HCT116 (cell line): ENCODE measurements around the gene TMEM81. TPM values are rescaled to one million over a fixed set of nuclear protein-coding genes. Genes with fewer than 3 reads are reported as not detected.

Source experiments
- ATAC-seq: fragments of 200-7000 bp; cut with Tn5 transposase; 2 replicates; pipeline ENCODE4 v1.9.1; 2020; ENCODE audit warnings: mild to moderate bottlenecking, moderate library complexity
- BruUV-seq: library from RNA; stranded (reverse); fragments of 400-500 nt; replicated peaks from 2 replicates; lab custom pipeline; 2021; lab: Mats Ljungman, UMichigan
- CTCF ChIA-PET: fragments of 300-600 bp; sonication (Branson Sonifier 250); formaldehyde crosslinking; loops from one replicate; lab custom pipeline; 2021; ENCODE audit warnings: antibody characterized with exemption; lab: Charles Lee
- POLR2A ChIA-PET: fragments of 300-600, 350-600 bp; sonication (Branson Sonifier 250); formaldehyde crosslinking; loops from one replicate; lab custom pipeline; 2021; ENCODE audit warnings: antibody characterized with exemption; lab: Charles Lee
- RAD21 ChIA-PET, 2 experiments: fragments of 300-600 bp; sonication (Branson Sonifier 250); formaldehyde crosslinking; loops; one replicate each; lab custom pipeline; 2023; ENCODE audit warnings: low total read pairs in 2 of 2; ENCODE audit not compliant: uncharacterized antibody in 2 of 2, unreplicated experiment in 2 of 2, low non-redundant PET in 1 of 2; lab: Charles Lee
- DNase-seq: peaks from one replicate; pipeline ENCODE4 v3.0.0-alpha.2; 2010; ENCODE audit warnings: low read depth, low spot score
- H2AFZ ChIP-seq: fragments of 200-600 bp; shearing (Covaris generic), sonication (generic); 2 replicates; pipeline ENCODE4 v1.6.1; 2017; ENCODE audit warnings: low read depth, mixed run types, mixed read lengths, antibody characterized with exemption, low read length; ENCODE audit not compliant: poor library complexity, severe bottlenecking
- H3K27ac ChIP-seq: 2 replicates; pipeline ENCODE4 v1.5.1; 2012; ENCODE audit warnings: low read depth, low read length
- H3K27me3 ChIP-seq: fragments of 200-600 bp; sonication (generic); 2 replicates; pipeline ENCODE4 v1.6.1; 2016; ENCODE audit warnings: mixed run types, low read length, mixed read lengths; ENCODE audit not compliant: insufficient read depth
- H3K36me3 ChIP-seq, 2 experiments: fragments of 200-500 bp in 1 of 2; fragments of 200-600 bp in 1 of 2; sonication (Bioruptor generic) in 1 of 2; sonication (generic) in 1 of 2; 2 replicates each; pipeline versions ENCODE4 v1.5.1 to v1.6.1; 2014 to 2016; ENCODE audit warnings: low read length in 2 of 2, inconsistent platforms in 1 of 2, mixed read lengths in 1 of 2, mixed run types in 1 of 2; ENCODE audit not compliant: insufficient read depth in 2 of 2, control insufficient read depth in 1 of 2
- H3K4me1 ChIP-seq, 2 experiments: fragments of 200-600 bp in 1 of 2; sonication (generic) in 1 of 2; 2 replicates each; pipeline versions ENCODE4 v1.5.1 to v1.6.1; 2012 to 2017; ENCODE audit warnings: low read length in 2 of 2, inconsistent platforms in 1 of 2, mild to moderate bottlenecking in 1 of 2, mixed read lengths in 1 of 2, mixed run types in 1 of 2, moderate library complexity in 1 of 2; ENCODE audit not compliant: insufficient read depth in 2 of 2, control insufficient read depth in 1 of 2
- H3K4me2 ChIP-seq: fragments of 200-600 bp; sonication (generic); 2 replicates; pipeline ENCODE4 v1.6.1; 2017; ENCODE audit warnings: mixed run types, low read length, mixed read lengths
- H3K4me3 ChIP-seq, 2 experiments: fragments of 200-600 bp in 1 of 2; sonication (generic) in 1 of 2; replicated peaks in 1 of 2; 2 replicates each; pipeline ENCODE4 v1.5.1; 2011 to 2016; ENCODE audit warnings: low read length in 2 of 2, control low read depth in 1 of 2, low read depth in 1 of 2, mild to moderate bottlenecking in 1 of 2, mixed read lengths in 1 of 2, mixed run types in 1 of 2
- H3K79me2 ChIP-seq: fragments of 200-600 bp; sonication (generic); 2 replicates; pipeline ENCODE4 v1.6.1; 2017; ENCODE audit warnings: mild to moderate bottlenecking, mixed run types, low read length, moderate library complexity, mixed read lengths; ENCODE audit not compliant: insufficient read depth
- H3K9ac ChIP-seq: fragments of 200-600 bp; sonication (generic); 2 replicates; pipeline ENCODE4 v1.6.1; 2016; ENCODE audit warnings: low read length, mixed read lengths
- H3K9me2 ChIP-seq: fragments of 200-600 bp; sonication (generic), shearing (Covaris generic); 2 replicates; pipeline ENCODE4 v1.6.1; 2017; ENCODE audit warnings: mixed run types, mild to moderate bottlenecking, moderate library complexity; ENCODE audit not compliant: insufficient read depth
- H3K9me3 ChIP-seq, 2 experiments: fragments of 200-500 bp in 1 of 2; fragments of 200-600 bp in 1 of 2; sonication (Bioruptor generic) in 1 of 2; sonication (generic) in 1 of 2; 2 replicates each; pipeline ENCODE4 v1.6.1; 2014 to 2017; ENCODE audit warnings: low read length in 2 of 2, mixed read lengths in 2 of 2, inconsistent platforms in 1 of 2, low read depth in 1 of 2, mild to moderate bottlenecking in 1 of 2, mixed run types in 1 of 2, moderate library complexity in 1 of 2; ENCODE audit not compliant: control insufficient read depth in 1 of 2, insufficient read depth in 1 of 2
- H4K20me1 ChIP-seq: fragments of 200-600 bp; sonication (generic), shearing (Covaris generic); 2 replicates; pipeline ENCODE4 v1.6.1; 2017; ENCODE audit warnings: mixed run types, mild to moderate bottlenecking, moderate library complexity; ENCODE audit not compliant: insufficient read depth
- CTCF ChIP-seq, 3 experiments: fragments of 200-600 bp in 1 of 3; sonication (generic) in 1 of 3; IDR thresholded peaks in 2 of 3; conservative IDR thresholded peaks in 1 of 3; 2 replicates each; pipeline ENCODE4 v1.5.1; 2012 to 2017; ENCODE audit warnings: low read depth in 2 of 3, low read length in 2 of 3, antibody characterized with exemption in 1 of 3, borderline replicate concordance in 1 of 3, control low read depth in 1 of 3, mild to moderate bottlenecking in 1 of 3, mixed read lengths in 1 of 3, mixed run types in 1 of 3, moderate library complexity in 1 of 3; ENCODE audit not compliant: insufficient read depth in 1 of 3
- EGR1 ChIP-seq: IDR thresholded peaks from 2 replicates; pipeline ENCODE4 v1.6.1; 2012; ENCODE audit warnings: low read depth
- ELF1 ChIP-seq: IDR thresholded peaks from 2 replicates; pipeline ENCODE4 v1.6.1; 2012; ENCODE audit warnings: low read depth, borderline replicate concordance
- EZH2 ChIP-seq: fragments of 200-600 bp; sonication (generic); IDR thresholded peaks from 2 replicates; pipeline ENCODE4 v1.6.1; 2017; ENCODE audit warnings: antibody characterized with exemption, mixed run types
- EZH2phosphoT487 ChIP-seq: fragments of 200-600 bp; IDR thresholded peaks from 2 replicates; pipeline ENCODE4 v1.6.1; 2018; ENCODE audit warnings: antibody characterized with exemption, borderline replicate concordance
- FOSL1 ChIP-seq: IDR thresholded peaks from 2 replicates; pipeline ENCODE4 v1.6.1; 2012; ENCODE audit warnings: low read depth
- JUND ChIP-seq: IDR thresholded peaks from 2 replicates; pipeline ENCODE4 v1.6.1; 2012
- MAX ChIP-seq: IDR thresholded peaks from 2 replicates; pipeline ENCODE4 v1.6.1; 2012
- POLR2AphosphoS5 ChIP-seq: IDR thresholded peaks from 2 replicates; pipeline ENCODE4 v1.6.1; 2011; ENCODE audit warnings: mild to moderate bottlenecking, low read depth, low read length, moderate library complexity
- RAD21 ChIP-seq: IDR thresholded peaks from 2 replicates; pipeline ENCODE4 v1.6.1; 2012; ENCODE audit warnings: low read depth, mild to moderate bottlenecking
- REST ChIP-seq: IDR thresholded peaks from 2 replicates; pipeline ENCODE4 v1.6.1; 2012; ENCODE audit warnings: low read depth
- SIN3A ChIP-seq: IDR thresholded peaks from 2 replicates; pipeline ENCODE4 v1.6.1; 2012; ENCODE audit warnings: low read depth
- TCF7L2 ChIP-seq: IDR thresholded peaks from 2 replicates; pipeline ENCODE4 v1.7.0; 2011; ENCODE audit warnings: borderline replicate concordance, inconsistent platforms; ENCODE audit not compliant: insufficient read depth, insufficient read length; ENCODE audit errors: extremely low read depth
- YY1 ChIP-seq: IDR thresholded peaks from 2 replicates; pipeline ENCODE4 v1.6.1; 2011; ENCODE audit warnings: low read length, low read depth, moderate library complexity, mild to moderate bottlenecking; ENCODE audit not compliant: insufficient replicate concordance; ENCODE audit errors: extremely low read depth
- intact Hi-C: fragments of 100-400 bp; cut with micrococcal nuclease; formaldehyde crosslinking; loops from 2 replicates; pipeline ENCODE4 v1.10.0; 2022
- total RNA-seq: library from RNA; stranded (reverse); gene quantifications from one replicate; pipeline ENCODE4 v1.2.1, GENCODE V29; 2021; ENCODE audit not compliant: unreplicated experiment

The TMEM81 gene
- total RNA-seq, 1 experiment from 2014 or later: 4.9 TPM

GRCh38 chr1:205038132-205038786 lies 46.0 kb downstream of the TMEM81 start:
- no peaks in the 10 kb centered on the region; the same call in 1 of the 2 replicates for H3K27me3 ChIP-seq

More at GRCh38 chr1:205038132-205038786, 46.0 kb downstream of the TMEM81 start:
- Histone ChIP-seq H3K9me2 (no peaks in the 10 kb centered on the region), H3K9ac (no peak overlapping the region), H3K9me3 (no peaks in the 10 kb centered on the region), H3K36me3 (no peaks in the 10 kb centered on the region), H3K79me2 (no peaks in the 10 kb centered on the region), H3K4me1 (no peaks in the 10 kb centered on the region), H3K4me3 (no peak overlapping the region), H3K27ac (no peak overlapping the region), H2AFZ (no peak overlapping the region), H3K4me2 (no peak overlapping the region), H4K20me1 (no peaks in the 10 kb centered on the region)
- intact Hi-C loops: no loop called here
- no peak for DNase-seq
- no TSS peak for BruUV-seq
- TF ChIP-seq FOSL1: no peak
- no peak for TF ChIP-seq MAX
- TF ChIP-seq RAD21: no peak
- no peak for TF ChIP-seq JUND
- no peak for TF ChIP-seq SIN3A
- no peak for TF ChIP-seq EZH2
- TF ChIP-seq REST: no peak
- TF ChIP-seq YY1: no peak
- TF ChIP-seq TCF7L2: no peak
- no peak for TF ChIP-seq CTCF (IDR thresholded peaks at IDR 0.05 in 2 of 3, conservative IDR thresholded peaks at IDR 0.05 in 1 of 3; ENCODE audit: borderline replicate concordance in 1 of 3, insufficient read depth in 1 of 3, low read depth in 2 of 3, low read length in 2 of 3)
- no peak for TF ChIP-seq EGR1
- no peak for TF ChIP-seq ELF1
- TF ChIP-seq POLR2AphosphoS5: no peak
- TF ChIP-seq EZH2phosphoT487: no peak
- ChIA-PET RAD21 (no interaction called here), POLR2A (no interaction called here), CTCF (interaction anchor here (0.9 kb wide), 1 partner anchor 24 kb away, joined by 4 read pairs; no protein-coding TSS in a partner anchor)
- ATAC-seq: no peak
